SIG-M5 treated with dmso at 0.1 percent for 504 hours (cell line): ENCODE results near the gene TCTA.

Experiments
- DNase-seq: peaks from one replicate; lab custom pipeline; 2025; ENCODE audit not compliant: unreplicated experiment; lab: John Stamatoyannopoulos, UW

Gene TCTA

GRCh38 chr3:49410066-49410845, 2.0 kb upstream of the TCTA start:
- no peak for DNase-seq

- DNase-seq, result no peak
Measured at GRCh38 chr3:49410846-49411534, 1.2 kb upstream of the TCTA start.

DNA sequence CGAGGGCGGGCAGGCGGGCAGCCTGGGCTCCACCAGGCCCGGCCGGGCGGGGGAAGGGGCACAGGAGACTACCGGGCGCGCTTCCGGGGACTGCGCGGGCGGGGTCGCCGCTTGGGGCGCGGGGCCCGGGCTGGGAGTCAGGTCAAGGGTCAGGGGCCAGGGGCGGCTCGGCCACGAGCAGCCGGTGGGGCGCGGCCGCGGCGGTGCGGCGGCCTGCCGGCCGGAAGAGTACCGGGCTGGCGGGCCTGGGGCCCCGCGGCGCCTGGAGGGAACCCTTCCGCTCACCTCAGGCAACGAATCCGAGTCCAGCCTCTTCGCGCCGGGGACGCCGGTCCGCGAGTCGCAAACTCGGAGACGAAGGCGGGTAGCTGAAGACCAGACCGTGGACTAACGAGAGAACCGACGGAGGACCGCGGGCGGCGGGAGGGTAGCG, 672 bp upstream of the TCTA start:
- DNase-seq, result no peak

DNA sequence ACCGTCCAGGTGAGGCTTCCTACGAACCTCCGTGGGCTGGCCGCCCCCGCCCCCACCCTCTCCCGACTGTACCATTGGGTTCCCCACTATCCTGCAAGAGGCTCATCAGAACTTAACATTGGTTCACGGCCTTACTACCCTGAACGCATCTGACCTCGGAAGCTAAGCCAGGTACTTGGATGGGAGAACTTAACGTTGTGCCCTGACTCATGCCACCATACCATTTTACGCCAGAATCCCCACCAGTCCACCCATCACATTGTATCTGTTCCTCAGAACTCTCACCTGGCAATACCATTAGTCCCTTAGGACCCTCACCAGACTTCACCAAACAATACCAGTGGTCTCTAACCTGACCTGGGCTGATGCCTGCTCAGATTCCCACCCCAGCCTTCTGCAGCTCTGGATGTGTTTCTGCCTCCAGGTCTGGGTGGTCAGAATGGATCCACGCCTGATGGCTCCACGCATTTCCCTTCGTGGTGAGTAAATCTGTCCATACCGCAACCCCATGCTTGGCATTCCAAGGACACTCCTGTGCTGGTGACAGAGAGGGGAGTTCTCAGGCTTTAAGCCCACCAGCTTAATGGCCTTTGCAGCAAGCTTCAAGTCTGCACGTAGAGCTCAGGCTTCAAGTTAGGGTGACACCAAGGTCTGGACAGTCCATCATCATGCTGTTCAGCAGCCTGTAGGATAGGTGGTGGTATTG, 562 bp downstream of the TCTA start:
- DNase-seq, result no peak

DNA sequence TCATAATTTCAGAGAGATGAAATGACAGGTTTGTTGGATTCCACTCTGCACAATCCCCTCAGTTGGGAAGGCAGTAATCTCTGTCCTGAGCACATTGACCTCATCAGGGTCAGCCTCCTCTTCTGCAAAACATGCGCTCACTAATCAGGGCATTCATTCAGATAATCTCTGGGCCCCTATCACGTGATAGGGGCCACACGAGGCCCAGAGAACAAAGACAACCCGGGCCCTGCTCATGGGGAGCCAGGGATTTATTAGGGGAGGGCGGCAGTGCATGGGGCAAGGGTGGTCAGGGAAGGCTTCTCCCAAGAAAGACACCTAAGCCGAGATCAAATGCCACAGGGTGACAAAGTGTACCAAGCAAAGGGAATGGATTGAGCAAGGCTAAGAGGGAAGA, 1.1 kb downstream of the TCTA start:
- no peak for DNase-seq

GRCh38 chr3:49414753-49415152, 2.5 kb downstream of the TCTA start:
- DNase-seq, result no peak

DNA sequence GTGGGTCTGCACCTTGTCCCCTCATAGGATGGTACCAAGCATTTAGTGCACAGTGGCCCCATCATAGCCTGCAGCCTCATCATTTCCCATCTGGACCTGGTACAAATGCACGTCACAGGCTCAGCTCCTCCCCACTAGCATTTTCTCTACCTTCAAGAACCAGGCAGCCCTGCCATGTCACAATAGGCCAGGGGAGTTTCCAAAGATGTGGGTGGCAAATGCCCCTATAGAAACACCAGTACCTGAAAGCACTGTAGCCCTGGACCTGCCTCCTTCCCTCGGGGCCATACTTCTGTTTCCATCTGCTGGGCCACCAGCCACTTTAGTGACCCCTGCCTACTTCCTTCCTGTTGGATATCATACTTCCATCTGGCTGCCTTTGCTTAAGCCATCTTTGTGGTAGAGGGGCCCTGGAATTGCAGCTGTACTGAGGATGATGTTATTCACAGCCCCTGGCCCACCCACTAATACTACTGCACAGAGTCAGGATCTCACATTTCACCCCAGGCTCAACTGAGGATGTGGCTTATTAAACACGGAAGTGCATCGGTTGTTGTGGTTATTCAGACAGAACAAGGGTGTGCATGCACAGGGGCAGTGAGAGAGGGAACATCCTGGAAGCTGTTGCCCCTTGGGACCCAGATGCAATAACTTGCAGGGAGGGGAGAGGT, 3.8 kb downstream of the TCTA start:
- peak; percentile 72 for DNase-seq

GRCh38 chr3:49416867-49417266, 4.6 kb downstream of the TCTA start:
- no peak for DNase-seq

DNA sequence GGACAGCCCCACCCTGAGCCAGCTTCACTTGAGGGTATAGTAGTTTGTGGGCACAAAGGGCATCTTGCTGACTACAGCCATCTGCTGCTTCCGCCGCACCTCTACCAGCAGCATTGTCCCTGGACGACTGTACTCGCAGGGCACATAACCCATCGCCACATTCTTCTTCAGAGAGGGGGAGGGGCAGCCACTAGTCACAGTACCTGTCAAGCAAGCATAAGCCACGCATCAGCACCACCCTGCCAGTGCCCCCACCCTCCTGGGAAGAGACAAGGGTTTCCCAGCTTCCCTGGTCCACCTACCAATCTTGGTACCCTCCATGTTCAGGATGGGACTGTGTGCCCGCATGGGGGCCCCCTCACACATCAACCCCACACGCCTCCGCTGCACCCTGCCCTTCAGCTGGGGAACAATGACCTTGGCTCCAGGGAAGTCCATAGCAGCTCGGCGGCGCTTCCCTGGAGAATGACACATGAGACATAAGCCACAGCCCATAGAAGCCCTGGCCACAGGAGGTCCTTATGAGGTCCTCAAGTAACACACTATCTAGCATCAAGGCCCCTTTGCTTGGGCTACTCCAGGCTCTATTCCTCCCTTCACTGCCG, 5.4 kb downstream of the TCTA start:
- no peak for DNase-seq

GRCh38 chr3:49421890-49422378, 9.7 kb downstream of the TCTA start:
- no peak for DNase-seq

DNA sequence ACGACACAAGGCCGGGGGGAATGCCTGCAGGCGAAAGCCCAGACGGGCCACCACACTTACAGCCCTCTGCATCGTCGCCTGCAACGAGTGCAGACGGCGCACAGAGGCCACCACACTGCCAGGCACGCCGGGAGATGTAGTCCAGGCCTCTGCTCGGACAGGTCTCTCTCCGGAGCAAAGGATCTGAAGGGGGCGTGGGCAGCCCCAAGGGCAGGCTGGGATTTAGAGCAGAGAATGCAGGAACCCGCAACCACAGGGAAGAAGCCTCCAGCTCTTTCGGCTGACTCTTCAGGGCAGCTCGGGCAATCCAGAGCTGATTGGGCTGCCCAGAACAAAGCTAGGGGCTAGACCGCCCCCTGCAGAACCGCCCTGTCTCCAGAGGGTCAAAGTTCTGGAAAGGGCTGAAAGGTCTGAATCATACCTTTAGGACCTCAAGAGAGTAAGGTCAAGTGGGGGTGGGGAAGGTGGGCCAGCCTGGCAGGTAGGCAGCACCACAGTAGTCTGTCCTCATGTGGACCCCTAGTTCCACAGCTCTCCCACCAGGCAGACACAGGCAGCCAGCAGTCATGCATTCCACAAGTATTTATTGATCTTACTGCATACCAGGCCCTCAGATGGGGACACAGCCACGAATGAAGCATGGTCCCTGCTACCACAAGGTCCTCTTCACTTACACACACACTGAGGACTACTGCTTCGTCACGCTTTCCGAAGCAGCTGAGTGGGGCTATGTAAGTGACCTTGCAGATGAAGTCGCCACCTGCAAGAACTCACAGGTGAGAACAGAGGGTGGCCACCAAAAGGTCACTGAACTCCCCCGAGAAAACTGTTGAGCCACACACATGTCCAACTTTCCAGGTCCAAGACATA, 10.4 kb downstream of the TCTA start, which contains the start of gene AMT:
TSS of gene AMT (minus strand) at position 95 of the 870 bp plus-strand sequence. CDS start at position 72, 23 bp downstream.
- no peak for DNase-seq

GRCh38 chr3:49424816-49425215, 12.6 kb downstream of the TCTA start:
- DNase-seq, result no peak

DNA sequence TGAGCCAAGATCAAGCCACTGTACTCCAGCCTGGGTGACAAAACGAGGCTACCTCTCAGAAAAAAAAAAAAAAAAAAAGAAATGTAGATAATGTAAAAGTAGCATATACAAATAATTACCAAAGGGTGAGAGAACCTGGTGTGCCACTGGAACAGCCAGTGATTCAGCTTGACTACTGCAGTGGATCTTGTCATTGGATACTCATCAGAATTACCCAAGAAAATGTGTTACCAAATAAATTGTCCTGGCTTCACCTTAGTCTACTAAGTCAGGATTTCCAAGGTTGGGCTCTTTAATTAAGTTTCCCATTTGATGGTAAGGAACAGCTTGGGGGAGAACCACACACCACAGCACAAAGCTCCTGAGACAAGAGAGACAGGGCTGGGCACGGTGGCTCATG, 15.4 kb downstream of the TCTA start:
- no peak for DNase-seq

GRCh38 chr3:49428752-49429080, 16.5 kb downstream of the TCTA start:
- DNase-seq, result peak; percentile 36

DNA sequence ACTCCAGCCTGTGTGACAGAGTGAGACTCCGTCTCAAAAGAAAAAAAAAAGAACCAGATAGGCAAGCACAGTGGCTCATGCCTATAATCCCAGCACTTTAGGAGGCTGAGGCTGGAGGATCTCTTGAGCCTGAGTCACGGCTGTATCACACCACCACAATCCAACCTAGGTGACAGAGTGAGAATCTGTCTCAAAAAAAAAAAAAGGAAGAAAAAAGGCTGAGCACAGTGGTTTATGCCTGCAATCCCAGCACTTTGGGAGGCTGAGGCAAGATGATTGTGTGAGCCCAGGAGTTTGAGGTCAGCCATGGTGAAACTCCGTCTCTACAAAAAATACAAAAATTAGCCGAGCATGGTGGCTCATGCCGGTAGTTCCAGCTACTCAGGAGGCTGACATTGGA, 22.5 kb downstream of the TCTA start:
- DNase-seq, result no peak

- no peak for DNase-seq
Measured at GRCh38 chr3:49445391-49445790, 33.2 kb downstream of the TCTA start.

DNA sequence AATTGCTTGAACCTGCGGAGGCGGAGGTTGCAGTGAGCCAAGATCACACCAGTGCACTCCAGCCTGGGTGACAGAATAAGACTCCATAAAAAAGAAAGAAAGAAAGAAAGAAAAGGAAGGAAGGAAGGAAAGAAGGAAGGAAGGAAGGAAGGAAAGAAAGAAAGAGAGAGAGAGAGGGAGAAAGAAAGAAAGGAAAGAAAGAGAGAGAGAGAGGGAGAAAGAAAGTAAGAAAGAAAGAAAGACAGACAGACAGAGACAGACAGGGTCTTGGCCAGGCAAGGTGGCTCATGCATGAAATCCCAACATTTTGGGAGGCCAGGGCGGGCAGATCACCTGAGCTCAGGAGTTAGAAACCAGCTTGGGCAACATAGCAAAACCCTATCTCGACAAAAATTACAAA, 41.4 kb downstream of the TCTA start:
- no peak for DNase-seq

DNA sequence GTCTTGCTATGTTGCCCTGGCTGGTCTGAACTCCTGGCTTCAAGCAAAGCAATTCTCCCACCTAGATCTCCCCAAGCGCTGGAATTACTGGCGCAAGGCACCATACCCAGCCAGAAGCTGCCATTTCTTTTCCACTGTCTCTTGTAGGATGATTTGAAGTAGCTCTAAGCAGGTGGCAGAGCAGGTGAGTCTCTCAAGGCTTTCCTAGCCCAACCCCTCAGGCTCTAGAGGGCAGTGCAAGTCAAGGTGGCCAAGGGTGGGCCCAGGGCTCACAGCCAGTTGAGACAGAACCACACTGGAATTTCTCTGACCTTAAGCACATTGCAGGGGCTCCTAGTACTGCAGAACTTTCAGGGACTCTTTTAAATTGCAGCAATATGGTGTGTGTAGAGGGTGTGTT, 42.2 kb downstream of the TCTA start:
- DNase-seq, result no peak

- no peak for DNase-seq
Measured at GRCh38 chr3:49454898-49455681, 42.9 kb downstream of the TCTA start.
